ENCODE measurements around the gene KLC3.

The KLC3 gene

GRCh38 chr19:45380107-45380506, 39.6 kb downstream of the KLC3 start:
- FAIRE-seq, result no peak

GRCh38 chr19:45382426-45382825, 41.9 kb downstream of the KLC3 start:
- FAIRE-seq, result no peak

- no peak for FAIRE-seq
Measured at GRCh38 chr19:45385392-45386221, 45.1 kb downstream of the KLC3 start.

GRCh38 chr19:45391346-45391745, 50.8 kb downstream of the KLC3 start:
- FAIRE-seq, result no peak

GRCh38 chr19:45391871-45392665, 51.5 kb downstream of the KLC3 start:
- no peak for FAIRE-seq

- no peak for FAIRE-seq
Measured at GRCh38 chr19:45395821-45396617, 55.5 kb downstream of the KLC3 start.

- FAIRE-seq, result no peak
Measured at GRCh38 chr19:45400192-45400591, 59.6 kb downstream of the KLC3 start.

Measured in TTC549 (cell line).